GM20431 (cell line): ENCODE results near the gene KIAA0232.
"Not testable (repeated sequence)": the region's sequence is repeated elsewhere in the genome, so short reads cannot be mapped to it uniquely, and the experiment has no call there.

Source experiments
- in situ Hi-C: fragments of 300-500 bp; cut with MseI, MboI; formaldehyde crosslinking; loops from one replicate; pipeline ENCODE4 v1.15.0; 2020; ENCODE audit warnings: low sequenced_read_pairs; ENCODE audit not compliant: unreplicated experiment

Gene KIAA0232

DNA sequence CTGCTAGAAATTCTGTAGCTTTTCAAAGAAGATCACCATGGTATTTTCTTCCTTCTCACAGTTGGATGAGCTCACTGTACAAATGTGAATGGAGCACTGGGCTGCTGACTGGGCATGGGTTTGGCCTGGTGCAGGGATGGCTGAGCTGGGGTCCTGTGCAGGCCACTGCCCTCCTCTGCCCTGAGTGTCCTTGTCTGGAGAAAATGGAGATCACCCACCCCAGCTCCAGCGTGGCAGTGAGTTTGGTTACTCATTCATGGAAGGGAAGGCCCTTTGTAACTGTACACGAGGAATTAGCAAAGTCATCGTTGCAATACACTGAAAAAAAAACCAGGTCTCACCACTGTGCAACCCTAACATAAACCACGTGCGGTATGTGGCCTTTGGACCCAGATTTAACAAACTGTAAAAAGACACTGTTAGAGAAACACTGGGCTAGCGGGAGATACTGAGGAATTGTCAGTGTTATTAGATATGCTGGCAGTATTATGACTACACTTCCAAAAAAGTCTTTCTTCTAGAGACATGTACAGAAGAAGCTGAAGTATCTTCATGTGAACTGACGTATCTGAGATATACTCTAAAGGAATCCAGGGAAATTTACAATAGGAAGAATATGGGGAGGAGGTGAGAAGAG, 111.0 kb downstream of the KIAA0232 start:
- in situ Hi-C loops = no loop called here

DNA sequence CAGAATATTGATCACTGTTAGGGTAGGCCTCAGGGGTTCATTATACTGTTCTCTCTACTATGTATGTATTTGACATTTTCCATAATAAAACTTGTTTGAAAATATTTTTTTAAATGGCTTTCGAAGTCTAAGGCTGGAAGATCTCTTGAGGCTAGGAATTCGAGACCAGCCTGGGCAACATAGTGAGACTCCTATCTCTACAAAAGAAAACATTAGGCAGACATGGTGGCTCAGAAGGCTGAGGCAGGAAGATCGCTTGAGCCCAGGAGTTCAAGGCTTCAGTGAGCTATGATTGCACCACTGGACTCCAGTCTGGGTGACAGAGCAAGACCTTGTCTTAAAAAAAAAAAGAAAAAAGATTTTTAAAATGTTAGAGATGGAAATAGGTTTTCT, 111.6 kb downstream of the KIAA0232 start:
- in situ Hi-C loops = no loop called here

DNA sequence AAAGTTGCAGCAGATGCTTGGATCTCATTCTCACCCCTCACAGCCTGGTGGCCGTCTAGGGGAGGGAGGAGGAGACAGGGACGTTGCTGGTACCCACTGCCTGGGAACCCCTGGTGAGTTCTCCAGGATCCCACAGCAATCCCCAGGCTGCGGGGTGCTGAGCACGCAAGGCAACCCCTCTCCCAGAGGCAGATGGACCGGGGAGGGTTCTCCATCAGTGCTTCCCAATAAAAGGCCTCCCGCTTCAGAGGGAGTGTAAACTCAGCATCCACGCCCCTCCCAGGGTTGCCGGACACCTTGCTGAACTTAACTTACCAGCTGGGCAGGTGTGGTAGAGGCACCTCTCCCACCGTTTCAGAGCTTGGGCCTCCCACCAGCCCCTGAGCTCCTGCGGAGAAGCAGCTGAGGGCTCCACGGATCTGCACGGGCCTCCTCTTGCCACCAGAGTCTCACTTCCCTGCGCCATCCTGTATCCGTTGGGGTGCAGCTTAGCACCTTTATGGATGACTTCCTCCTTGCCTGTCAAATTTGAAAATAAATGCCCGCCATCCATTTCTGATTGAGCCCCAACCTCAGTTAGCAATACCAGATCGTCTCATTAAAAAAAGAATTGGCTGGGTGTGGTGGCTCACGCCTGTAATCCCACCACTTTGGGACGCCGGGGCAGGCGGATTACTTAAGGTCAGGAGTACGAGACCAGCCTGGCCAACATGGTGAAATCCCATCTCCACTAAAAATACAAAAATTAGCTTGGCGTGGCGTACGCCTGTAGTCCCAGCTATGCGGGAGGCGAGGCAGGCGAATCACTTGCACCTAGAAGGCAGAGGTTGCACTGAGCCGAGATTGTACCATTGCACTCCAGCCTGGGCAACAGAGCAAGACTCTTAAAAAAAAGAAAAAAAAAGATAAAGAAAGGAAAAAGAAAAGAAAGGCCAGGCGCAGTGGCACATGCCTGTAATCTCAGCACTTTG, 112.3 kb downstream of the KIAA0232 start:
- in situ Hi-C loops = no loop called here

DNA sequence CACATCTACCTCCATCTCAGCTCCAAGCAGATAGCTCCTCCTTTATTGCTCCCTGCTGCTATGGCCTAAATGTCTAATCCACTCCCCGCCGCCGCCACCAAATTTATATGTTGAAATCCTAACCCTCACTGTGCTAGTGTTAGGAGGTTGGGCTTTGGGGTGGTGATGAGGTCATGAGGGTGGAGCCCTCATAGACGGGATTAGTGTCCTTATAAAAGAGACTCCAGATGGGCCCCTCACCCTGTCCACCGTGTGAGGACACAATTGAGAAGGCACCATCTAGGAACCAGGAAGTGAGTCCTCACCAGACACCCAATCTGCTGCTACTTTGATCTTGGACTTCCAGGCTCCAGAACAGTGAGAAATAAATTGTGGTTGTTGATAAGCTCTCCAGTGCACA, 113.5 kb downstream of the KIAA0232 start:
- in situ Hi-C loops = no loop called here

DNA sequence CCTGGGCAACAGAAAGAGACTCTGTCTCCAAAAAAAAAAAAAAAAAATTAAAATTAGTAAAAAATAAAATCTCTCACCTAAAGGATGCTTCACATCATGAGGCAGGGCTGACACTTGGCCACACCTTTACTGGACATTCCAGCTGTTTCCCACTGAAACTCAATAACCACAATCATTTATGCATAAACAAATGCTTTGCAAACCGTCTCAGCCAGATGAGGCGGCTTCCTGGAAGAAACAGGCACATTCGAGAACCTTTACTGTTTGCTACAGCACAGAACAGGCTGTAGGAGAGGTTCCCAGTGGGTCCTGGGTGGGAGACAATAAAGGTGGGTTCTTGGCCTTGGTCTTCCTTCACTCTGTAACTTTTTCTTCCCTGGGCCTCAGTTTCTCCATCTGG, 116.2 kb downstream of the KIAA0232 start:
- in situ Hi-C loops = no loop called here

DNA sequence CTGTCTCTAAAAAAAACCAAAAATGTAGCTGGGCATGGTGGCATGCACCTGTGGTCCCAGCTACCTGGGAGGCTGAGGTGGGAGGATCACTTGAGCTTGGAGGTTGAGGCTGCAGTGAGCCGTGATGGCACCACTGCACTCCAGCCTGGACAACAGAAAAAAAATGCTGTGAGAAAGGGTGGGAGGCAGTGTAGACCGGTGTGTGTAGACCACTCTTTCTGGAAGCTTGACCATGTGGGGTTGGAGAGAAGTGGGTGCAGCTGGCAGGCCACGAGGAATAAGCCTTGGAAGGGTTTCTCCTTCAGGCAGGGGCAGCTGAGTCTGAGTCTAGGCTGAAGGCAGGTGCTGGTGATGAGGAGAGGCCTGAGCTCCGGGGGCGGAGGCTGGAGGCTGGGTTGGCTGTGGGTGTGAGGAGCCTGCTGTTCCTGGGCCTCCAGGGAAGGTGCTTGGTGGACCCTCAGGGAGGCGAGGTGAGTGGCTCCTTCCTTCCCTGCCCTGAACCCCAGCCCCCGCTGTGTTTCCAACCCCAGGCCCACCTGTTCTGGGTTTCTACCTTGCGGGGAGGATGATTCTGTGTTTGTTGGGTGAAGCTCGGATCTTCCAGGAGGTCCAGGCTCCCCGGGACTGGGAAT, 117.8 kb downstream of the KIAA0232 start:
- in situ Hi-C loops = no loop called here

DNA sequence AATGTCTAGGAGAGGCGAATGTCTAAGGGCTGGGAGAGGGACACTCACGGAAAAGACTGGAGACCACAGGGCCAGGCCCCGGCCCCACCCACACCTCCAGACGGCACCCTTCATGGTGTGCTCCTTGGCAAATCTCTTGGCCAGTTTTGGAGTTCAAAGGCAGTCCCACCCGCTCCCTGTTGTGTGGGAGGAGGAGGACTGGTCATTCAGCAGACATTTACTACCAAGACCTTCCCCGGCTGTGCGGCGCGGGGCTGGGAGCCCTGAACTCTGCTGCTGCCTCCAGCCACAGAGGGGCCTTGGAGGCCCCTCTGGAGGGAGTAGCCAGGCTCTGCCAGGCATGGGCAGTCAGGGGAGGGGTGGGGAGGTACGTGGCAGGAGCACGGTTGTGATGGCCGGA, 118.4 kb downstream of the KIAA0232 start:
- in situ Hi-C loops = no loop called here

DNA sequence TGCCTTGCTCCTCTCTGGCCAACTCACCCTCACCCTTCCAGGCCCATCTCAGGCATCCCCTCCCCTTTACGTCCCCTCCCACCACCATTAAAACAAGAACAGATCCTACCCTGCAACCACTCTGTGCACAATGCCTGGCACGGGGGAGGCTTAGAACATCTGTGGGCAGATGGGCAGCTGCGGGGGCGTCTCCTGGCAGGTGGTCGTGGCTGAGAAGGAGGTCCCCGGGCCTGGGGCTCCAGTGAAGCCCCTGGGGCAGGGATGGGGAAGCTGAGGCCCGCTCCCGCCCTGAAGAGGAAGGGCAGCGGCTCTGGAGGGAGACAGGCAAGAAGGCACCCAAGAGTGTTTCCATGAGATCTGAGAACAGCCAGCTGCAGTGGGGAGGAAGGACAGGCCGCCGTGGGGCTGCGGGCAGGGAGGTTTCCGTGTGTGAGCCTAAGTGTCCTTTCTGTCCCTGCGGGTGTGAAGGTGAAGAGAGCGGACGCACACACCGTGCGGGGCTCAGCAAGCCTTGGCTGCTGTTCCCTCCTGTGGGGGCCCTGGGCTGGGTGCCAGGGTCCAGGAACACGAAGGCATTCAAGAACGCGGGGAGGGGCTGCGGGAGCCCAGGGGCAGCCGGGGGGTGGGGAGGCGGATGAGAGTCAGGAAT, 119.3 kb downstream of the KIAA0232 start:
- in situ Hi-C loops = no loop called here

DNA sequence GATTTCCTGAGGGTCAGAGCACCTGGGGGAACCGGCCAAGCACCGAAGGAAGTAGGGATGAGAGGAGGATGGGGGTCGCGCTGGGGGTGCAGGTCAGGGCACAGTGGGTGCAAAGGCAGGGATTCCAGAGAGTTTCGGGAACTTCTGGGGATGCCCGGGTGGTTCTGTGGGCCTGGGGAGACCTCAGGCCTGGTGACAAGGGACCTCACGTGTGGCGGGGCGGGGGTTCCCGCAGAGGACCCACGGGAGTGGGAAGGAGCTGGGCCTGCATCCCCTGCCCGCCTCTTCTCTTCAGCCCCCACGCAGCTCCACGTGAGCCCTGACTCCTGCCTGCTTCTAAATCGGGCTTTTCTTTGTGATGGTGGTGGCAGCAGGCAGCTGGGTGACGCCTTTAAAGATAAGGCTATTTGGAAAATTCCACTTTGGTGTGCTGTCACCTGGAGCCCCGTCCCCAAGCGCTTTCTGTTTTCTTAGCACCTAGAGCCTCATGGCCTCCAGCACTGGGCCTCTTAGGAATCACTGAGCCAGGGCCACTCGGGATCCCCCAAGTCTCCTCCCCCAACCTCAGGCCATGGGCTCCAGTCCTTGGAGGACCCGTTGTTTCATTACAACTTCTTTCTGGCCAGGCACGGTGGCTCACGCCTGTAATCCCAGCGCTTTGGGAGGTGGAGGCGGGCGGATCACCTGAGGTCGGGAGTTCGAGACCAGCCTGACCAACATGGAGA, 120.0 kb downstream of the KIAA0232 start:
- in situ Hi-C loops = no loop called here

DNA sequence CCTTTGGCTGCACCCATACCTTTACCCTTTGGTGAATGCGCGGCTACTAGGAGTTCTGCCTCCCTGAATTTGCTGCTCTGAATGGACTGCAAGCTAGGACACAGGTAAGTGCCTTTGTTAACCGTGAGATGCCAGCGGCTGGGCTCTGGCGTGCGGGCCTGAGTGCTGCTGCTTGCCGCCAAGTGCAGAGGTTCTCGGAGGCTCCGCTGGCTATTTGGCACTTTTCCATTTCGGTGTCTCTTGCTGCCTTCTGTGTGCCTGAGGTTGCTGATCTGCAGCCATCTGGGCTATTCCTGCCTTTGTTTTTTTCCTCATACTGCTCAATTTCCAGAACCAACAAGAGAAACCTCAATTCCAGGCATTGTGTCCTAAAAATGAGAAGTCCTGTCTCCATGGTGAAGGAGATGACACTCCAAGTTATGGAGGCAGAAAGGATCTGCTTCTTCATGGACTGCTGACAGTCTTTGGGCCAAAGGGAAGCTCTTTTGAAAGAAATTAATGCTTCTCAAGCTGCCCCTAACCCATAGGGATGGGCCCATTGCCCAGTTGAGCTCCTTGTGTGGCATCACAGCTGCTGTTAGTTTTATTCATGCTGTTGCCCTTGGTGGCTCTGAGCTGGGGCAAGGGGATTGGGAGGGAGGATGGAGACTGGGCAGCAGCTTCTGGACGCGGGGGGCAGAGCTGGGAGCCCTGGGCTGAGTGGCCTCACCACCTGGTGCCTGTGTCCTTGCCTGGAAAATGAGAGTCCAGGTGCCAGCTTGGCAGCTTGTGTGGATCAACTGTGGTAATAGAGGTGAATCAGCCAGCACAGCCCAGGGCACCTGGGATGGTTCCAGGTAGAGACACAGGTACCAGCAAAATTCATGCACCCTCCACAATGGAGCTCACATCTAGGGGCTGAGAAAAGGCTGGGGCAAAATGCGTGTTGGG, 123.3 kb downstream of the KIAA0232 start:
- in situ Hi-C loops = no loop called here

DNA sequence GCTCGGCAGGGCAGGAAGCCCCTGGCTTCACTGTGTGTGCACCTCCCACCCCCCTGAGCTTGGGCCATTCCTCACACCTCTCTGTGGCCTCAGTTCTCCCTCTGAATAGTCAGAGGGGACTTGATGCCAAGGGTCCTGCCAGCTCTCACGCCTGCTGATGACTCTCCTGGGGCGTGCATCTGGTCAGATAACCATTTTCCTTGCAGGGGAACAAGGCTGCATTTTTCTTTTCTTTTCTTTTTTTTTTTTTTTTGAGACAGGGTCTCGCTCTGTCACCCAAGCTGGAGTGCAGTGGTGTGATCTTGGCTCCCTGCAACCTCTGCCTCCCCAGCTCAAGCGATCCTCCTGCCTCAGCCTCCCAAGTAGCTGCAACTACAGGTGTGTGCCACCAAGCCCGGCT, 124.0 kb downstream of the KIAA0232 start:
- in situ Hi-C loops = not testable (repeated sequence)

DNA sequence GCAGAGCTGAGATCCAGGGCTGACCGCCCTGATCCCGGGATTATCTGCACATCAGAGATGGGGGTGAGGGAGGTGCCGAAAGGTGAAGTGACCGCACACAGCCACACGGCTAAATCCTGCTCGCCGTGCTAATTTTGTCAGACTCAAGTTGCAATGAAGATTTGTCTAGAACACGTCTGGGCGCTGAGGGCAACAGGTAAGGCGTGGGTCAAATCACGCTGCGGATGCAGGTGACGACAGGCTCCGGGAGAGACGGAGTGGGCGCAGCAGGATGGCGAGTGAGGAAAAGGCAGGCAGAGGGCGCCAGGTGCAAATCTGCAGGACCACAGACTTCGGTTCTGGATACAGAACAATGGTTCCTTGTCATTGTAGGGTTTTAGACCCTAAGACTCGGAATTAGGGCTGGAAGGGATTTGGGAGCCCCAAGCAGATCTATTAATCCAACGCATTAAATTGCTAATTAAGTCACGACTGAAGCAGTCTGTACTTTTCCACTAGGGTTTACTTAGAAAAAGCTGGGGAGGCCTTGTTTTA, 125.2 kb downstream of the KIAA0232 start:
- in situ Hi-C loops = no loop called here

DNA sequence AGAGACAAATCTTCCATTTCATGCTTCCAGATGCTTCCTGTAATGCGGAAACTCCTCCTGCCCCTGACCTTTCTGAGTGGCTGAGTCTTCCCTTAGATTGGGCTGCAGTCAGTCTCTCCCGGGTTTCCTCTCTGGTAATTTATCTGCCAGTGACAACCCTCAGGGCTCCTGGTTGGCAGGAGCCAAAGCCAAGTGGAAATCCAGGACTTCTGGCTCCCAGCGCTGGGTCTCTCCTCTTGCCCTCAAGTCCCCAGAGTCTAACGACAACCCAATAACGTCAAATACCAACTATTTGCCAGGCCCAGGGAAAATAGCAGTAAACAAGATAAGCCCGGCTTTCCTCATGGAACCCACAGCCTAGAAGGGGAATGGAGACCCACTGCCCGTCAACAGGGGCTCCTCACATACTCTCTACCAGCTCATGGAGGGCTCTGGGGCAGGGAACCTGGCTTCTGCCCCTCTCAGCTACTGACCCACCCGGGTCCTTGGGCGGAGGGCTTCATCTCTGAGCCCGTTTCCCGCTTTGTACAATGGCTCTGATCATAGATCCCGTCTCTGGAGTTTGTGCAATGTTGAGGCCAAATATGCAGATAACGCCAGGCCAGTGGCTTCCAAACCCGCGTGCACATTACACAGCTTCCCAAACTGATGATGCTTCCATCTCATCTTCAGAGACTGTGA, 126.0 kb downstream of the KIAA0232 start:
- in situ Hi-C loops = no loop called here

DNA sequence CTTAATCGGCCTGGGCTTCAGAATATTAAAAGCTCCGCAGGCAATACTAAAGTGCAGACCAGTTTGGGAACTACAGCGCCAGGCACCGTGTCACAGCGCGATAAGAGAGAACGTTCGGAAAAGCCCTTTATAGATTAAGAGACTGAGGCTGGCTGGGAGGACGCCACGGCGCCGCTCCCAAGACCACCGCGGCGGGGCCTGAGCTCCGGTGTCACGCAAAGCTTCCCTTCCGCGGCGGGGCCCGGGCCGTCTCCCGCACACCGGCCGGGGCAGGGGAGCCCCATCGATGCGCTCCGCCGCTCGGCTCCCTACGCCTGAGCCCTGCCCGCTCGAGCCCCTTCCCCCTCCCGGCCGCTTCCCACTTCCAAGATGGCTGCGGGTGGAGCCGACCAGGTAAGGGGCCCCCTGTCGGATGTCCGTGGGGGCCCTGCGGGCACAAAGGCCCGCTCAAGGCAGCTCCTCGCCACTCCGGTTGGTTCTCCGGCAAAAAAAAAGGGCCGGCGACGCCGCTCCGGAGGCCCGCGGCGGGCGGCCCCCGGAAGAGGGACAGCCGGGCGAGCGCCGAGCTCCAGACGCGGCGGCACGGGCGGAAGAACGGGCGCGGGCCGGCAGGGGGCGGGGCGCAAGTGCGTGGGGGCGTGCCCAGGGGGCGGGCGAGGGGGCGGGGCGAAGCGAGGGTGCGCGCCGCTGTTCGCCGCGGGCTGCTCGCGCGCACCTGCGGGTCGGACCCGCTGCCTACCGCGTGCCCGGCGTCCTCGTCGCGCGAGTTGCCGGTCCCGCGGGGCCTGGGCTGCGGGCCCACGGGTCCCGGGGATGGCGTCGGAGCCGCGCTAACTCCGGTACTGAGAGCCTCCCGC, 126.8 kb downstream of the KIAA0232 start, which contains the start of gene TBC1D14:
TBC1D14 (plus strand) TSS at position 714 of the 857 bp plus-strand sequence. CDS start 13,564 bp downstream, outside the sequence.
- in situ Hi-C loops = no loop called here

DNA sequence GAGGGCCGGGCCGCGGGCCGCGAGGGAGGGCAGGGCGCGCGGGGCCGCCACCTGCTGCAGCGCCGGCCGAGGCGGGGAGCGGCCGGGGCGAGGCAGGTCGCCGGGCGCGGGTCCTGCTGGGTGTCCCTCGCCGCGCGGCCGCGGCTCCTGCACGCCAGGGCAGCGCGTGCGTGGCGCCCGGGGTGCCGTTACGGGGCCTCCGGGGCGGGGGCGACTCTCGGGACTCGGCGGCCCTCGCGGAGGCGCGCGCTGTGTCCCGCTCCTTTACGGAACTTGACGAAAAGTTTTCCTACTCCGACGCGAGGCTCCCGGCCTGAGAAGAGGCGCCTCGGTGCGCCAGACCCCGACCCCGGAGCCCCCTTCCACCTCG, 127.4 kb downstream of the KIAA0232 start:
- in situ Hi-C loops = no loop called here

DNA sequence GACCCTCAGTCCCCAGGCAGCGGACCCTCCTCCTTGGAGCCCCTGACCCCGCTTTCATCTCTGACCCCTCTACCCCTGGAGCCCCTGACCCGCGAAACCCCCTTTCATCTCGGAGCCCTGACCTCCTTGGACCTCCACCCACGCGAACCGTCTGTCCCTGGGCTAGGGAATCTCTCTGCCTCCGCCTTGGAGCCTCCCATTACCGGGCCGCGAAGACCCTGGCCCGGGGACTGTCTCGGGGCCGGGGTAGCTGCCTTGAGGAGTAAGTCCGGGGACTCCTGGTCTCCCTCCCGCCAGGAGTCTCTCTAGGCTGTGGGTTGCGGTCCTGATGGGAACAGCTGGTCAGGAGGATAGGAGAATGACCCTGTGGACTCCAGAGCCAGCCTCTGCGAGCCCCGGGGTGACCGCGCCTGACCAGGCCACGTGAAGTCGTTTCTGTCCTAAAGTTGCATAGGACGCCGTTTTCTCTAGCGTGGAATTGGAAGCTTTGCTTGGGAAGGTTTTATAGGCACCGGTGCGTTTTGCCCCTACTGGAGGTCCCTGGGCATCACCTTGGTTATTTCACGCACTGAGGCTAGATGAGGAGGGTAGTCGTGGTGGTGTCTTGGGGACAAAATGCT, 127.9 kb downstream of the KIAA0232 start:
- in situ Hi-C loops = no loop called here
